GM12801 (cell line): ENCODE data around the gene SEPTIN1.

ENCODE experiments used
- CTCF ChIP-seq: IDR thresholded peaks from one replicate; pipeline ENCODE4 v1.5.1; 2011; ENCODE audit warnings: control low read depth; ENCODE audit not compliant: insufficient read length; ENCODE audit errors: extremely low read depth

Gene SEPTIN1

GRCh38 chr16:30370456-30371247 lies 11.7 kb downstream of the SEPTIN1 start, which contains the start of gene TBC1D10B:
Gene TBC1D10B (minus strand): TSS chr16:30370494. CDS start chr16:30370183, 311 bp downstream.
- no peak for TF ChIP-seq CTCF

- no peak for TF ChIP-seq CTCF
Measured at GRCh38 chr16:30369938-30370455, 12.4 kb downstream of the SEPTIN1 start.

GRCh38 chr16:30369091-30369937 lies 13.0 kb downstream of the SEPTIN1 start:
- no peak for TF ChIP-seq CTCF

GRCh38 chr16:30368792-30369090 lies 13.6 kb downstream of the SEPTIN1 start:
- TF ChIP-seq CTCF, result no peak

- no peak for TF ChIP-seq CTCF
Measured at GRCh38 chr16:30368122-30368791, 14.1 kb downstream of the SEPTIN1 start.

- TF ChIP-seq CTCF, result no peak
Measured at GRCh38 chr16:30367349-30368009, 14.9 kb downstream of the SEPTIN1 start.
